Ishikawa (cell line): ENCODE results near the gene ALDH1L1.

ENCODE experiments used
- CEBPB ChIP-seq: IDR thresholded peaks from 2 replicates; pipeline ENCODE4 v1.6.1; 2012
- CREB1 ChIP-seq: IDR thresholded peaks from 2 replicates; pipeline ENCODE4 v1.6.1; 2012; ENCODE audit warnings: low read depth
- EGR1 ChIP-seq: IDR thresholded peaks from 2 replicates; pipeline ENCODE4 v1.6.1; 2012
- EP300 ChIP-seq: IDR thresholded peaks from 2 replicates; pipeline ENCODE4 v1.6.1; 2012; ENCODE audit warnings: borderline replicate concordance
- FOXM1 ChIP-seq: IDR thresholded peaks from 2 replicates; pipeline ENCODE4 v1.6.1; 2012; ENCODE audit warnings: low read depth, borderline replicate concordance
- MAX ChIP-seq: IDR thresholded peaks from 2 replicates; pipeline ENCODE4 v1.6.1; 2012
- NFIC ChIP-seq: IDR thresholded peaks from 2 replicates; pipeline ENCODE4 v1.6.1; 2012
- RAD21 ChIP-seq: IDR thresholded peaks from 2 replicates; pipeline ENCODE4 v1.6.1; 2012; ENCODE audit warnings: low read depth
- REST ChIP-seq: IDR thresholded peaks from 2 replicates; pipeline ENCODE4 v1.6.1; 2012; ENCODE audit warnings: low read depth, mild to moderate bottlenecking
- TAF1 ChIP-seq: IDR thresholded peaks from 2 replicates; pipeline ENCODE4 v1.6.1; 2012; ENCODE audit warnings: low read depth, mild to moderate bottlenecking
- TCF12 ChIP-seq: IDR thresholded peaks from 2 replicates; pipeline ENCODE4 v1.6.1; 2012; ENCODE audit warnings: low read depth
- TEAD4 ChIP-seq: IDR thresholded peaks from 2 replicates; pipeline ENCODE4 v1.6.1; 2012
- USF1 ChIP-seq: IDR thresholded peaks from 2 replicates; pipeline ENCODE4 v1.6.1; 2012
- YY1 ChIP-seq: IDR thresholded peaks from 2 replicates; pipeline ENCODE4 v1.6.1; 2012; ENCODE audit warnings: low read depth
- ZBTB7A ChIP-seq: IDR thresholded peaks from 2 replicates; pipeline ENCODE4 v1.6.1; 2012; ENCODE audit warnings: low read depth

ALDH1L1 gene

GRCh38 chr3:126160243-126161210 is 19.9 kb downstream of the ALDH1L1 start:
- no peak for TF ChIP-seq CREB1
- TF ChIP-seq YY1, result no peak
- TF ChIP-seq NFIC, result no peak
- TF ChIP-seq CEBPB, result no peak
- no peak for TF ChIP-seq RAD21
- no peak for TF ChIP-seq MAX
- TF ChIP-seq USF1, result no peak
- no peak for TF ChIP-seq EP300
- no peak for TF ChIP-seq FOXM1
- TF ChIP-seq EGR1, result no peak
- TF ChIP-seq ZBTB7A, result no peak
- TF ChIP-seq TEAD4, result no peak
- TF ChIP-seq TAF1, result no peak
- no peak for TF ChIP-seq REST
- TF ChIP-seq TCF12, result no peak

GRCh38 chr3:126159476-126159875 is 20.9 kb downstream of the ALDH1L1 start:
- TF ChIP-seq USF1 (no peak), CREB1 (no peak), NFIC (no peak), ZBTB7A (no peak), MAX (no peak), TCF12 (no peak), EP300 (no peak), EGR1 (no peak), YY1 (no peak), TEAD4 (no peak), TAF1 (no peak), FOXM1 (no peak), RAD21 (no peak), REST (no peak), CEBPB (no peak)

- no peak for TF ChIP-seq NFIC
- no peak for TF ChIP-seq TCF12
- no peak for TF ChIP-seq FOXM1
- TF ChIP-seq CREB1, result no peak
- no peak for TF ChIP-seq REST
- TF ChIP-seq YY1, result no peak
- TF ChIP-seq TAF1, result no peak
- no peak for TF ChIP-seq USF1
- TF ChIP-seq EP300, result no peak
- no peak for TF ChIP-seq RAD21
- no peak for TF ChIP-seq CEBPB
- no peak for TF ChIP-seq MAX
- no peak for TF ChIP-seq ZBTB7A
- TF ChIP-seq EGR1, result no peak
- no peak for TF ChIP-seq TEAD4
Observed at GRCh38 chr3:126158912-126159454, 21.4 kb downstream of the ALDH1L1 start.
